NCI-H2227 (cell line): ENCODE data around the gene UCP1.
"Not testable (repeated sequence)": the region's sequence is repeated elsewhere in the genome, so short reads cannot be mapped to it uniquely, and the experiment has no call there.

Experiments used
- DNase-seq: peaks from one replicate; lab custom pipeline; 2025; ENCODE audit not compliant: unreplicated experiment; lab: John Stamatoyannopoulos, UW

The UCP1 gene

DNA sequence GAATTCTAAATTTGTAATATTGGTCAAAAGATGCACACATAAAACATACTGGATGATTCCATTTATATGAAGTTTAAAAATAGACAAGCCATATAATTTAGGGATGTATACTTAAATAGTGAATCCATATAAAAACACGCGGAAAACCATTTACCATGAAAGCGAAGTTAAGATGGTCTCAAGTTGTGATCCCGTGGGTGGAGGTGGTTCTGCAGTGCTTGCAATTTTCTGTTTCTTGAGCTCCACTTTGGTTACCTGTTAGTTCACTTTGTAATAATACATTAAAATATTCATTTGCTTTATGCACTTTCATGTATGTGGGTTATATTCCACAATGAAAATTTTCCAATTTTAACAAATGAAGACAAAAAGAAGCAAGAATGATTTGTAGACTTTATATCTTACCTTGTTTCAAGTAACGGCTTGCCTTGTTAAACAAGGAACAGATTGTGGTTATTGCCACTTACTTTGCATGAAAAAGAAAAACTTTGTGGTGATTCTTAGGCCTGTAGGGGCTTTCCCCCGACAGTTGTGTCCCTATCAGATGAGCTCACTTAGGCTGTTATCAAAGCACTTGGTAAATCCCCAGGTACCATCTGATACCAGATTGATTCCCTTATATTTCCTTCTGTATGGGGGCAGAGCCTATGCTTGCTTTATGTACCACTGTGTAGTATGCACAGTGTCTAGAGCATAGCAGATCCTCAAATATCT, 12.2 kb downstream of the UCP1 start:
- DNase-seq, result no peak

DNA sequence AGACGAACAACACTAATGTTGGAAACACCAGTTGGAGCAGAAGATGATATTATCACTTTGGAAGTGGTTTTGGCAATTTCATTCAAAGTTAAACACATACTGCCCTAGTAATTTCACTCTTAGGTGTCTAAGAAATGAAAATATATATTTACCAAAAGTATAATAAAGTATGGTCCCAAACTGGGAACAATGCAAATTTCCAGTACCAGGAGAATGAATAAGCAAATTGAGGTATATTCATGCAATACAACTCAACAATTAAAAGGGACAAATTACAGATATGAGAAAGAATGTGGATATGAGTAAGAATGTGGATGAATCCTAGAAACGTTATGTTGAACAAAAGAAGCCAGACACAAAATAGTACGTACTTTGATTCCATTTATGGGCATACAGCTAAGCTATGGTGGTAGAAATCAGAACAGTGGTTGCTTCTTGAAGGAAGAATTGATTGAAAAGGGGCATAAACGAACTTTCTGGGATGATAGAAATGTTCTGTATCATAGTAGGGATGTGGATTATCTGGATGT, 34.7 kb downstream of the UCP1 start:
- no peak for DNase-seq

DNA sequence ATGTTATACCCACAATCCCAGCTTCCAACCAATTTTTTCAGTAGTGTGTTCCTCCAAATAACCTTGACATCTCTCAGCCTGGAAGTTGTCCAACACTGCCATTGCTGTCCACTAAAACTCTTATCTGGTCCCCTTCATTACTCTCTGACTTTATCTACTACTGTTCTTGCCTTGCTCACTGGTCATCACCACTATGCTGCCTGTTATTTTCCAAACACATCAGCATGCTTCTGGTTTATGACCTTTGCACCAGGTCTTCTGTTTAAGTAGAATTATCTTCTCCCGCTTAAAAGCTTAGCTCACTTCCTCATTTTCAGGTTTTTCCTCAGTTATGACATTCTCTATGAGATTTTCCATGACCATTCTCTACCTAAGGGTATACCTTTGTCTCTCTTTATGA, 39.3 kb downstream of the UCP1 start:
- DNase-seq, result no peak

DNA sequence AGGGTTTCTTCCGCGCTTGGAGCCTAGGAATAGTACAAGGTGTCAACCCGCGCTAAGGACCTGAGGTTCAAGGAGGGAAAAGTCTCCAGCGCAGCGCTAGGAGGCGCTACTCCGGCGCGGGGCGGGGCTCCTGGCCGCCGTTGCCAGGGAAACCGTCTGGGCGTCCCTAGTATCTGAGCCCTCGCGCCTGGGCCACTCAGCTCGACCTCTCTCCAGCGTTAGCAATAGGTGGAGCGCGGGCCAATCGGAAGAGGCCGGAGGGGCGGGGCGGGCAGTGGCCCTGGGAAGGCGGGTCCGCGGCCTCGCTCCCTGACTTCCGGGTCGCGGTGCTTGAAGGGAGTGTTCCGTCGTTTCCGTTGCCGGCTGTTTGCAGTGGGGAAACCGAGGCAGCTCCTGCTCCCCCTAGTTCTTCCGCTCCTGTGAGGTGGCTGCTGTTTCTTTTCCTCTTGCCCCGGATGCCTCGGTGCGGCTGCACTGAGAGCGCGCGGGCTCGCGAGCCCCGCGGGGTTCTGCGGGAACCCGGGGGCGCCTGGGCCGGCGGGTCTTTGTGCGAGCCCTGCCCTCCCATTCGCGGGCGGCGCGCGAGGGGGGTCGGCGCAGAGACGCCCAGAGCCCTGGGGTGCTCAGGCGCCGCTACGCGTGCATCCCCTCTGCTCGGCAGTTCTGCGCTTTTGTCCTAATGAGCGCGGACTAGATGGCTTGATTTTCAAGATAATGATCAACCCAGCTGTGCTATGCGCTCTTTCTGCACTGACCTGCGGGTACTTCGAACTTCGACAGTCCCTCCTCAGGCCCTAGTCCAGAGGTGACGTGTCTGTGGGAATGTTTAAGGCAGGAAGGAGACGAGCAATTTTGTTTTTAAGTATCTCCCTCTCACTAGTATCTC, 44.7 kb downstream of the UCP1 start, which contains the start of gene ELMOD2:
TSS of gene ELMOD2 (plus strand) at position 312 of the 886 bp plus-strand sequence. CDS start 1,261 bp downstream, outside the sequence.
- peak; percentile 97 for DNase-seq

DNA sequence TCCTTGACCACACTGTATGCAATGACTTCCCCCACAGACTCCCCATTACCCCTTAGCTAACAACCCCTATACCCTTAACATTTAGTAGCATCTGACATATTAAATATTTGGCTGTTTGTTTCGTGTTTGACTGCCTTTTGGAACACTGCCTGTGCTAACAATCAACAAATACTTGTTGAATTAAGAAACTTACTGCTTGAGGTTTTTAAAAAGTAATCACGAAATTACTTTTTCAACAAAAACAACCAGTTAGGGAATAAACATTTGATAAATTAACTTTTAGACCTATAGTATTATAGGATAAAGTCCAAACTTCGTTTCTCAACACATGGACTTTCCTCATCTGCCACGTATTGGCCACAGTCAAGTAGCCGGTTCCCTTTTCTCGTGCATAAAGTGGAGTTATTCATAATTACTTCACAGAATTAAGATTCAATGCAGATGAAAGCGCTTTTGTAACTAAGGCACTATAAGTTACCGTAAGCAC, 45.3 kb downstream of the UCP1 start:
- no peak for DNase-seq

DNA sequence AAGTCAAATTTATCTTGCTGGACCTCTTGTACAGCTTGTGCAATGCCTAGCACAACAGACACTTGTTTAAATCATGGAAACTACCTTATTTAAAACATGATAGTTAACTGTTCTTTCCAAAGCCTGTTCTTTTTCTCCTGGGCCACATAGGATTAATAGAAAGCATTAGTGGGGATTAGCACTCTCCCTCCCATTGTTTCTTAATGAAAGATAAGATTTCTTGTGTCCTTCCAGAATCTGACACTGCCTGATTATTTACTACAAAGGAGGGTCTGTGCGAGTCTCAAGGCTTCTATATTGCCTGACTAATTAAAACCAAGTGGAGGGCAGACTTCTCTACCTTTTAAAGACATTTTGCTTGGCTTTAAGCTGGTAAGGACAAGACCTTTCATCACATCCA, 53.3 kb downstream of the UCP1 start:
- no peak for DNase-seq

DNA sequence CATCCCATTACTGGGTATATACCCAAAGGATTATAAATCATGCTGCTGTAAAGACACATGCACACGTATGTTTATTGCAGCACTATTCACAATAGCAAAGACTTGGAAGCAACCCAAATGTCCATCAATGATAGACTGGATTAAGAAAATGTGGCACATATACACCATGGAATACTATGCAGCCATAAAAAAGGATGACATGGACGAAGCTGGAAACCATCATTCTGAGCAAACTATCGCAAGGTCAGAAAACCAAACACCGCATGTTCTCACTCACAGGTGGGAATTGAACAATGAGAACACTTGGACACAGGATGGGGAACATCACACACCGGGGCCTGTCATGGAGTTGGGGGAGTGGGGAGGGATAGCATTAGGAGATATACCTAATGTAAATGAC, 55.0 kb downstream of the UCP1 start:
- not testable (repeated sequence) for DNase-seq
